Activated CD4-positive, CD25-positive, alpha-beta regulatory T cell (primary cell): ENCODE measurements around the gene CBY3.
"Not testable (repeated sequence)": the region's sequence is repeated elsewhere in the genome, so short reads cannot be mapped to it uniquely, and the experiment has no call there.

Experiments used
- DNase-seq, 4 experiments: peaks; one replicate each; lab custom pipeline; 2025; lab: John Stamatoyannopoulos, UW

The CBY3 gene

DNA sequence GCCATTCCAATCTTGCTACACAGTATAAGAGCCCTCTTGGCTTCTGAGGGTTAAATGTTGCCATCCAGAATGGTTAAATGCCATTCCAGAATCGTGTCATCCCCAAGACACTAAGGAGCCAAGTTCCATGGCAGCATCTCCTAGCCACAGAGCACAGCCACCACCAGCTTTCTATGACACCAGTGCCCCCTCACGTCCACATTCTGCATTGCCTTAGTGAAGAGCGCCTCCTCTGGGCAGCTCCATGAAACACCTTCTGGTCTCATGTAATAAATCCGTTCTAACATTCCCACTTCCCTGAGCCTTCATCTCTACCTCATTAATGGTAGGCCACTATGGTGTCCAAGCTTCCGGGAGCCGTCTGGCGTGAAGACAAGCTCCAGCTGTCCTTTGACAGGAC lies 12.4 kb downstream of the CBY3 start:
- no peak for DNase-seq

- not testable (repeated sequence) for DNase-seq
Observed at GRCh38 chr5:179661647-179662046, 19.2 kb downstream of the CBY3 start.

- DNase-seq, result not testable (repeated sequence)
Observed at GRCh38 chr5:179658179-179658856, 22.5 kb downstream of the CBY3 start.

- DNase-seq, result not testable (repeated sequence)
Observed at GRCh38 chr5:179657302-179658178, 23.3 kb downstream of the CBY3 start.

- DNase-seq, result not testable (repeated sequence)
Observed at GRCh38 chr5:179653135-179653534, 27.7 kb downstream of the CBY3 start.

DNA sequence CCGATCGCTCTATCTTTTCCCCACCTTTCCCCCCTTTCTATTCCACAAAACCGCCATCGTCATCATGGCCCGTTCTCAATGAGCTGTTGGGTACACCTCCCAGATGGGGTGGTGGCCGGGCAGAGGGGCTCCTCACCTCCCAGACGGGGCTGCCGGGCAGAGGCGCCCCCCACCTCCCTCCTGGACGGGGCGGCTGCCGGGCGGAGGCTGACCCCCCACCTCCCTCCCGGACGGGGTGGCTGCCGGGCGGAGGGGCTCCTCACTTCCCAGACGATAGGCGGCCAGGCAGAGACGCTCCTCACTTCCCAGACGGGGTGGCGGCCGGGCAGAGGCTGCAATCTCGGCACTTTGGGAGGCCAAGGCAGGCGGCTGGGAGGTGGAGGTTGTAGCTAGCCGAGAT lies 30.6 kb downstream of the CBY3 start:
- not testable (repeated sequence) for DNase-seq

- DNase-seq, result not testable (repeated sequence)
Observed at GRCh38 chr5:179649166-179649703, 31.6 kb downstream of the CBY3 start.

GRCh38 chr5:179648410-179648809 lies 32.4 kb downstream of the CBY3 start:
- no peak for DNase-seq

DNA sequence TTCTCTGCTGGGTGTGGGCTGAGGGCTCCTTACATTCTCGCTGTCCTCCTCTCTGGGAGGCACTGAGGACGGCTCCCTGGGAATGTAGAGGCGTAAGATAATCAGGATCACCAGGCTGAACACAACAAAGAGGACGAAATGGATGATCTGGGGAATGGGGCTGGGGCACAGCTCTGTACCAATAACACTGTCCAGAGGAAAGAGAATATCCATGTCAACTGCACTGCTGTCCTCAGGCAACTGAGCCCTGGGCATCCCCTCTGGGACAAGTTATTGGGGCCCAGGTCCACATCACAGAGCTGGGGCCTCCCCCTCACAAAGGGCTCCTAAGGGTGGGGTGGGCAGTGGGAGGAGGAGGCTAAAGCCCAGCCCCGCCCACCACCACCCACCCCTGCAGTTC lies 36.1 kb downstream of the CBY3 start:
- DNase-seq, result not testable (repeated sequence)

GRCh38 chr5:179643141-179643920 lies 37.5 kb downstream of the CBY3 start:
- not testable (repeated sequence) for DNase-seq

DNA sequence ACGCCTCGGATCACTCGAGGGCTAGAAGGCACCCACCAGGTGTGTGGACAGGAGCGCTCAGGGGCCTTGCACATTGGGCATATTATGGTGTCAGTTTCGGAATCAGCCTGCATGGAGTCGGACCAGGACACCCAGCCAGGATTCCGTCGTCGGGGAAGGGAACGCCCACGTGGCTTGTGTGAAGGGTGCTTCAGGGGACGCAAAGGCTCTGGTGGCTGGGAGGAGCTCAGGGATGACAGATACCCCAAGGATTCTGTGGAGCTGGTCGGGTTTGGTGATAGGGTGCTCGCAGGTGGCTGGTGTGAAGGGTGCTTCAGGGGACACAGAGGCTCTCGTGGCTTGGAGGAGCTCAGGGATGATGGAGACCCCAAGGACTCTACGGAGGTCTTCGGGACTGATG lies 38.2 kb downstream of the CBY3 start:
- not testable (repeated sequence) for DNase-seq

GRCh38 chr5:179641745-179642144 lies 39.1 kb downstream of the CBY3 start:
- not testable (repeated sequence) for DNase-seq

GRCh38 chr5:179639296-179639695 lies 41.5 kb downstream of the CBY3 start:
- DNase-seq, result not testable (repeated sequence)

GRCh38 chr5:179634370-179635172 lies 46.3 kb downstream of the CBY3 start:
- DNase-seq, result not testable (repeated sequence)

GRCh38 chr5:179633501-179634369 lies 47.1 kb downstream of the CBY3 start:
- DNase-seq, result not testable (repeated sequence)
